T-cell (primary cell): ENCODE results near the gene NUDT8. TPM values are rescaled to one million over a fixed set of nuclear protein-coding genes. Genes with fewer than 3 reads are reported as not detected.

Source experiments
- ATAC-seq, 4 experiments: fragments of 200-7000 bp in 3 of 4; fragments of 150-1000 bp in 1 of 4; cut with Tn5 transposase; replicated peaks in 1 of 4; 1 replicate in 3 of 4; 2 replicates in 1 of 4; pipeline ENCODE4 v1.10.0; 2021; ENCODE audit warnings: moderate library complexity in 3 of 4, mild to moderate bottlenecking in 2 of 4, moderate number of reproducible peaks in 1 of 4
- CTCF ChIA-PET, 2 donors: fragments of 300-600 bp; sonication (Branson Sonifier 250); formaldehyde crosslinking; loops; one replicate each; lab custom pipeline; 2022; ENCODE audit warnings: antibody characterized with exemption in 2 of 2; lab: Charles Lee
- POLR2A ChIA-PET, 2 donors: fragments of 300-600 bp; sonication (Branson Sonifier 250); formaldehyde crosslinking; loops; one replicate each; lab custom pipeline; 2022; ENCODE audit warnings: antibody characterized with exemption in 2 of 2; lab: Charles Lee
- DNase-seq, 35 experiments: peaks; one replicate each; pipeline versions ENCODE4 v3.0.0 to v3.0.0-alpha.2; 2013 to 2023
- H3K27ac ChIP-seq: one replicate; pipeline ENCODE4 v1.5.1; 2013; ENCODE audit warnings: low read length
- H3K27me3 ChIP-seq, 2 experiments: replicated peaks in 1 of 2; 1 replicate in 1 of 2; 2 replicates in 1 of 2; pipeline versions ENCODE4 v1.6.1 to v1.7.0; 2013; ENCODE audit warnings: low read length in 1 of 2, mixed read lengths in 1 of 2; ENCODE audit not compliant: control insufficient read depth in 2 of 2, insufficient read depth in 2 of 2; ENCODE audit errors: extremely low read depth in 1 of 2
- H3K36me3 ChIP-seq, 2 donors: 1 replicate in 1 of 2; 2 replicates in 1 of 2; pipeline versions ENCODE4 v1.6.1 to v1.7.0; 2013; ENCODE audit warnings: low read length in 1 of 2; ENCODE audit not compliant: control insufficient read depth in 2 of 2, insufficient read depth in 1 of 2; ENCODE audit errors: extremely low read depth in 1 of 2
- H3K4me1 ChIP-seq, 2 experiments: 1 replicate in 1 of 2; 2 replicates in 1 of 2; pipeline versions ENCODE4 v1.6.1 to v1.7.0; 2013; ENCODE audit warnings: low read length in 2 of 2, mixed read lengths in 1 of 2; ENCODE audit not compliant: insufficient read depth in 2 of 2, control insufficient read depth in 1 of 2; ENCODE audit errors: extremely low read depth in 1 of 2
- H3K4me3 ChIP-seq, 2 donors: 1 replicate in 1 of 2; 2 replicates in 1 of 2; pipeline versions ENCODE4 v1.5.1 to v1.7.0; 2013; ENCODE audit warnings: mild to moderate bottlenecking in 2 of 2, low read length in 1 of 2, moderate library complexity in 1 of 2; ENCODE audit not compliant: control insufficient read depth in 1 of 2; ENCODE audit errors: extremely low read depth in 1 of 2
- H3K9me3 ChIP-seq: 2 replicates; pipeline ENCODE4 v1.7.0; 2013
- H3K27ac Mint-ChIP-seq, 2 donors: one replicate each; pipeline ENCODE4 v1.8.0; 2020 to 2021; ENCODE audit warnings: mild to moderate bottlenecking in 2 of 2, mixed read lengths in 2 of 2
- H3K27me3 Mint-ChIP-seq, 2 donors: one replicate each; pipeline ENCODE4 v1.8.0; 2021 to 2022; ENCODE audit warnings: mixed read lengths in 2 of 2
- H3K36me3 Mint-ChIP-seq: one replicate; pipeline ENCODE4 v1.8.0; 2021; ENCODE audit warnings: mixed read lengths
- H3K4me1 Mint-ChIP-seq, 3 donors: one replicate each; pipeline ENCODE4 v1.8.0; 2020 to 2022; ENCODE audit warnings: mixed read lengths in 3 of 3, mild to moderate bottlenecking in 1 of 3
- H3K4me3 Mint-ChIP-seq, 3 donors: one replicate each; pipeline ENCODE4 v1.8.0; 2020 to 2022; ENCODE audit warnings: mild to moderate bottlenecking in 3 of 3, mixed read lengths in 3 of 3, moderate library complexity in 3 of 3
- H3K9me3 Mint-ChIP-seq, 3 donors: one replicate each; pipeline ENCODE4 v1.8.0; 2020 to 2022; ENCODE audit warnings: mixed read lengths in 3 of 3
- WGBS: methylation state at CpG from one replicate; pipeline ENCODE4 v1.1.5; 2013; ENCODE audit warnings: missing lambda C conversion rate; ENCODE audit not compliant: insufficient coverage; 5-methylcytosine and 5-hydroxymethylcytosine counted together
- total RNA-seq, 35 experiments: library from RNA in 6 of 35; stranded (reverse) in 6 of 35; fragments of 120-200 nt in 1 of 35; gene quantifications; one replicate each; pipeline versions ENCODE4 v1.2.1 to v1.2.4 and lab custom pipeline; 2013 to 2026

Gene NUDT8
- total RNA-seq = 1 to 10 TPM; 1.5 to 8.0 (median 4.5) TPM
- total RNA-seq (2013) = 1.5 TPM
- 0.70 to 6.5 (median 1.6) reads per million in 29 experiments for total RNA-seq (lab: John Stamatoyannopoulos, UW)

DNA sequence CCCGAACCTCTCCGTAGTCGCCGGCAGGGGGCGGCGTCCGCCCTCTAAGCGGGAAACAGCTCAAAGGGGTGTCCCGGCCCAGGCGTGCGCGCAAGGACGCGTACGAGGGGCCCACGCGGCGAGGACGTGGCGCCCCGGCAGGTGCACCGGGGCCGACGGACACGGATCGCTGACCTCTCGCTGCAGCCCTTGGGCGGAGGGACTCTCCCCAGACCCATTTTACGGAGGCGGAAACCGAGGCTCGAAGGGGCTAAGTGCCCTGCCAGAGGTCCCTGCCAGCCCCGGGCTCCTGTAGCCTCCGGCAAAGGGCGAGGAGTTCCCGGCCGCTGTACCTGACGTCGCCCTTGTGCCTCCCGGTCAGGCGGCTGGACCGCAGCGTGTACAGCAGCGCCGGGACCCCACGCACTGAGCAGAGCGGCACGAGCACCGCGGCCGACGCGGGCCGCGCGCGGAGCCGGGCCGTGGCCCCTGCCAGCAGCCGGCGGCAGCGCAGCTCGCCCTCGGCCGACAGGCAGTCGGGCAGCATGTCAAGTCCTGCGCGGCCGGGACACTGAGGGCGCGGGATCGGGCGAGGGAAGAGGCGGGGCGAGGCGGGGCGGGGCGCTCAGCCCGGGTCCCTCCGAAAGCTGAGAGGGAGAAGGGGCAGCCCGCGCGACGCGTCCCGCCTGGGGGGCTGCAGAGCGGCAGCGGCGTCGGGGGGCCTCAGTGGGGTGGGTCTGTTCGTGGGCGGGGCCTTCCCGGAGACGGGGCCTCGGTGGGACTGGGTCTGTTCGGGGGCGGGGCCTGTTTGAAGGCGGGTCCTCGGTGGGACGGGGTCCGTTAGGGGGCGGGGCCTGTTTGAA, at the start of gene NUDT8:
Gene NUDT8, minus strand, starts transcription at position 552 of the 842 bp plus-strand sequence. Its CDS starts 26 bp downstream, at position 526.
- DNase-seq (peak; percentile 75 to 93 (median 85)), ATAC-seq (peak; percentile 64 to 77 (median 70))
- Mint-ChIP-seq H3K4me1 (peaks cover 6 to 9% (median 8%) of the 10 kb centered on the region in 3 donors), H3K27ac (peak within 1 kb of the TSS; percentile 87 to 93), H3K9me3 (no peaks in the 10 kb centered on the region), H3K27me3 (no peaks in the 10 kb centered on the region), H3K4me3 (peak within 1 kb of the TSS; percentile 82 to 90 (median 88)), H3K36me3 (no peaks in the 10 kb centered on the region)
- Histone ChIP-seq H3K4me1 (peaks cover 0 to 24% of the 10 kb centered on the region in 2 experiments), H3K27me3 (peaks cover 0 to 11% of the 10 kb centered on the region in 2 experiments), H3K4me3 (peak within 1 kb of the TSS; percentile 73 to 93), H3K9me3 (no peaks in the 10 kb centered on the region), H3K27ac (peak within 1 kb of the TSS; percentile 89), H3K36me3 (no peaks in the 10 kb centered on the region)
- under 1% methylated on average over 86 of the region's 102 CpGs for WGBS
- POLR2A ChIA-PET = interaction anchor here in 1 of 2 donors (1.2 kb wide), 1 partner anchor 30 kb away, joined by 3 read pairs; no protein-coding TSS in a partner anchor
- CTCF ChIA-PET = interaction anchor here (0.6 to 3.0 kb wide), 6 partner anchors 14 to 243 kb away, joined by 3 to 18 read pairs (median 6); no protein-coding TSS in a partner anchor

DNA sequence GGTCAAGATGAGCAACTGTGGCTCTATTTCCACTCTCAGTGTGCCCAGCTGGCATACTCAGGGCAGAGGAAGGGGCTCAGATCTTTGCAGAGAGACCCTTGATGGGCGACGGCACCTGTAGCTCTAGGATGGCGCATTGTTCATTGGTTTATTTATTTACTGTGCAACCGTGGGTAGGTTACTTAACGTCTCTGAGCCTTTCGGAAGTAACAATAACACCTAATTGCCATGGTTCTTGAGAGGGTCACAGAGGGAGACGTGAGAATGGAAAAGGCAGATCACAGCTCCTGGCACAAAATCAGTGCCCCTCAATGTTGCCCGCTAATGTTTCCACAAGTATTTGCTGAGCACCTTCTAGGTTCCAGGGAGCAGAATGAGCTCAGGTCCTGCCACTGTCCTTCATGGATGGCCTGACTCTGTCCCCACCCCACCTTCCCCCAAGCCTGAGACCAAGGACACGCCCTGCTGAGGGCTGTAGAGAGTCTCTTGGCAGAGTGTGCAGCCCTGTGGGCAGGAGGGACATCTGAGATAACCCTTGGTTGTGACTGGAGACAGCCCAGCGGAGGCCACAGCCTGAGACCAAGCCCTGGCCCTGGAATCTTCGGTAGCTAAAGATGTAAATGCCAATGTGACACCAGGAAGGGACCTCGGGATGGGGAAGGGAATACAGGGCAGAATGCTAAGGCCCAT, 45.5 kb upstream of the NUDT8 start:
- ChIA-PET POLR2A (no interaction called here), CTCF (no interaction called here)
- 85% methylated on average over 8 of the region's 12 CpGs for WGBS
- no peaks in the 10 kb centered on the region for H3K4me1 ChIP-seq
- H3K27ac ChIP-seq = no peak overlapping the region
- Mint-ChIP-seq H3K36me3 (no peaks in the 10 kb centered on the region), H3K4me3 (no peak overlapping the region), H3K27ac (no peak overlapping the region), H3K9me3 (no peaks in the 10 kb centered on the region), H3K4me1 (no peaks in the 10 kb centered on the region), H3K27me3 (peaks cover 3 to 9% of the 10 kb centered on the region in 2 donors)
- no peaks in the 10 kb centered on the region for H3K36me3 ChIP-seq
- no peak overlapping the region for H3K4me3 ChIP-seq
- DNase-seq (no peak), ATAC-seq (no peak)
- peaks cover 0 to 48% of the 10 kb centered on the region in 2 experiments for H3K27me3 ChIP-seq
- H3K9me3 ChIP-seq = no peaks in the 10 kb centered on the region

DNA sequence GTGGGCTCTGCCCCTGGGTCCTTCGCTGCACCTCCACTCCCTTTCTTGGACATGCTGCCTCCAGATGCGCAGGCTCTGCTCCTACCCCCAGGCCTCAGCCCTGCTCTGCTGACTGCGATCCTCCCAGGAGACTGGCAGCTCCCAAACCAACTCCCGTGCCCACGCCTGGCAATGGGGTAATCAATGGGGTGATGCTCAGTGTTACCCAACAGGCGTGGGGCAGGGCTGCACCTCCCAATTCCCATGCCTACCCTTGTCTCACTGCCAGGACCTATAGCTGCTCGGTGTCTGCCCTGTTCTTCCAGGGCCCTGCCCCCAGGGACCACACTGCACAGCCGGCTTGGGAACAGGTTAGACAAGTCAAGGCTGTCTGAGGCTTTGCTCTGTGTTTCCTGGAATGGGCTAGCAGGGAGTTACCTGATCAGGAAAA, 44.7 kb upstream of the NUDT8 start, which contains the start of gene ALDH3B2:
Gene ALDH3B2, minus strand, starts transcription at position 182 of the 430 bp plus-strand sequence. CDS start 7,688 bp downstream, outside the sequence.
- Histone ChIP-seq H3K27ac (no peak within 1 kb of the TSS), H3K9me3 (no peaks in the 10 kb centered on the region), H3K36me3 (no peaks in the 10 kb centered on the region), H3K4me3 (no peak within 1 kb of the TSS), H3K27me3 (peaks cover 0 to 52% of the 10 kb centered on the region in 2 experiments), H3K4me1 (no peaks in the 10 kb centered on the region)
- Mint-ChIP-seq H3K27ac (no peak within 1 kb of the TSS), H3K36me3 (no peaks in the 10 kb centered on the region), H3K4me3 (no peak within 1 kb of the TSS), H3K9me3 (no peaks in the 10 kb centered on the region), H3K27me3 (peaks cover 3 to 9% of the 10 kb centered on the region in 2 donors), H3K4me1 (no peaks in the 10 kb centered on the region)
- CTCF ChIA-PET = interaction anchor here in 1 of 2 donors (0.5 kb wide), 1 partner anchor 1759 kb away, joined by 3 read pairs; no protein-coding TSS in a partner anchor
- 85% methylated on average over 5 of the region's 8 CpGs for WGBS
- ATAC-seq (no peak), DNase-seq (no peak)
- POLR2A ChIA-PET = no interaction called here

DNA sequence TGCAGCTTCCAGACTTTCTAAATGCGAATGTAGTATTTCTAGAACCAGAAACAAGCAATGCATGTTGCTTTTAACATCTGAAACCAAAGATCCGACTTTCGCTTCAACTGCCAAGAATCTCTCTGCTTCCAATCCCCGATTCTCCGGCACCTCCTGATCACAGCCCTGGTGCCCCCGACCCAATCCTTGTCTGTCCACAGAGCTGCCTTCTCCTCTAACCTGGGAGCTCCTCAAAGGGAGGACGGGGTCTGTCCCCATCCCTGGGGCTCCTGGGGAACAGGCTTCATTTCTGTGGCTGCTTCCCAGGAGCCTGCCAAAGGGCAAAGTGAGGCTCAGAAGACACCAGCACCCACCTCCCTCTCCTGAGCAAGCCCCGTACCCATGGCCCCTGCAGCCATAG, 44.2 kb upstream of the NUDT8 start:
- 68% methylated on average over 7 of the region's 8 CpGs for WGBS
- ATAC-seq = no peak

GRCh38 chr11:67673358-67673757, 43.6 kb upstream of the NUDT8 start:
- Histone ChIP-seq H3K36me3 (no peaks in the 10 kb centered on the region), H3K27me3 (peaks cover 0 to 52% of the 10 kb centered on the region in 2 experiments), H3K4me1 (no peaks in the 10 kb centered on the region), H3K9me3 (no peaks in the 10 kb centered on the region), H3K4me3 (no peak overlapping the region), H3K27ac (no peak overlapping the region)
- H3K4me3 Mint-ChIP-seq = no peak overlapping the region
- ChIA-PET CTCF (no interaction called here), POLR2A (interaction anchor here in 1 of 2 donors (0.6 kb wide), 1 partner anchor 66 kb away, joined by 6 read pairs; no protein-coding TSS in a partner anchor)
- no peak for ATAC-seq
- H3K4me1 Mint-ChIP-seq = no peaks in the 10 kb centered on the region
- H3K27me3 Mint-ChIP-seq = peaks cover 3 to 9% of the 10 kb centered on the region in 2 donors
- DNase-seq = no peak
- 63% methylated on average over 4 of the region's 7 CpGs for WGBS
- H3K36me3 Mint-ChIP-seq = no peaks in the 10 kb centered on the region
- H3K9me3 Mint-ChIP-seq = no peaks in the 10 kb centered on the region
- no peak overlapping the region for H3K27ac Mint-ChIP-seq

More for the DNA sequence above, 44.2 kb upstream of the NUDT8 start:
- Mint-ChIP-seq H3K4me1 (no peaks in the 10 kb centered on the region), H3K4me3 (no peak overlapping the region), H3K27ac (no peak overlapping the region), H3K9me3 (no peaks in the 10 kb centered on the region), H3K27me3 (peaks cover 3 to 9% of the 10 kb centered on the region in 2 donors), H3K36me3 (no peaks in the 10 kb centered on the region)
- peaks cover 0 to 52% of the 10 kb centered on the region in 2 experiments for H3K27me3 ChIP-seq
- H3K4me3 ChIP-seq = no peak overlapping the region
- ChIA-PET CTCF (interaction anchor here in 1 of 2 donors (0.5 kb wide), 1 partner anchor 1759 kb away, joined by 3 read pairs; no protein-coding TSS in a partner anchor), POLR2A (no interaction called here)
- no peak for DNase-seq
- no peak overlapping the region for H3K27ac ChIP-seq
- no peaks in the 10 kb centered on the region for H3K36me3 ChIP-seq
- H3K9me3 ChIP-seq = no peaks in the 10 kb centered on the region
- no peaks in the 10 kb centered on the region for H3K4me1 ChIP-seq

DNA sequence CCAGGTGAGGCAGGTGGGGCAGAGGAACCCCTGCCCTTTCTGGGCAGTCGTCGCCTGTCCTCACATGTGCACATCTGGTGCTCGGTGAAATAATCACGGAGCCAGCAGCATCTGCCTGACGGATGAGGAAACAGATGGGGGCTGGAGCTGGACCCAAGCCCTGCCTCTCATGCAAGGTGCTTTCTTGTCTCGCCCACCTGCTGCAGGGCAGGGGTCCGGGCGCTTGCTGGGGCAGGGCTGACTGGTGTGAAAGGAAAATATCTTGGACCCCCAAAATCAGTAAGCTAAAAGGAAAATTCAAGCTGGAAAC, 41.4 kb upstream of the NUDT8 start:
- 32% methylated on average over 5 of the region's 8 CpGs for WGBS
- CTCF ChIA-PET = interaction anchor here in 1 of 2 donors (0.6 kb wide), 1 partner anchor 30 kb away, joined by 3 read pairs; no protein-coding TSS in a partner anchor
- H3K4me3 Mint-ChIP-seq = no peak overlapping the region

More for the DNA sequence above, 41.4 kb upstream of the NUDT8 start:
- Histone ChIP-seq H3K36me3 (no peaks in the 10 kb centered on the region), H3K27ac (no peak overlapping the region), H3K4me3 (no peak overlapping the region), H3K27me3 (peaks cover 0 to 58% of the 10 kb centered on the region in 2 experiments), H3K4me1 (no peaks in the 10 kb centered on the region), H3K9me3 (no peaks in the 10 kb centered on the region)
- Mint-ChIP-seq H3K9me3 (no peaks in the 10 kb centered on the region), H3K36me3 (no peaks in the 10 kb centered on the region), H3K27me3 (peaks cover 3 to 9% of the 10 kb centered on the region in 2 donors), H3K4me1 (no peaks in the 10 kb centered on the region), H3K27ac (no peak overlapping the region)
- no peak for DNase-seq
- ATAC-seq = no peak
- POLR2A ChIA-PET = no interaction called here
